Body of pancreas (tissue), 4 donors: ENCODE measurements around the gene CLK3. TPM values are rescaled to one million over a fixed set of nuclear protein-coding genes. Genes with fewer than 3 reads are reported as not detected.

Source experiments
- ATAC-seq: fragments of 150-250 bp; one replicate; pipeline ENCODE4 v1.9.1; 2016
- DNase-seq, 4 donors: peaks; one replicate each; pipeline ENCODE4 v3.0.0-alpha.2; 2019
- H3K27ac ChIP-seq, 4 donors: fragments of 200-600 bp; sonication (generic); 1 replicate in 3 of 4; 2 replicates in 1 of 4; pipeline versions ENCODE4 v1.5.1 to v1.6.1; 2016 to 2019; ENCODE audit warnings: mild to moderate bottlenecking in 1 of 4, mixed read lengths in 1 of 4, moderate library complexity in 1 of 4
- H3K27me3 ChIP-seq, 2 donors: fragments of 200-600 bp; sonication (generic); one replicate each; pipeline ENCODE4 v1.6.0; 2016; ENCODE audit warnings: mild to moderate bottlenecking in 1 of 2
- H3K36me3 ChIP-seq, 2 donors: fragments of 200-600 bp; sonication (generic); replicated peaks in 1 of 2; 2 replicates each; pipeline ENCODE4 v1.5.1; 2016; ENCODE audit warnings: low read depth in 2 of 2; ENCODE audit not compliant: insufficient read depth in 1 of 2
- H3K4me1 ChIP-seq: fragments of 200-600 bp; sonication (generic); one replicate; pipeline ENCODE4 v1.6.0; 2016
- H3K4me3 ChIP-seq, 2 donors: fragments of 200-600 bp; sonication (generic); 1 replicate in 1 of 2; 2 replicates in 1 of 2; pipeline ENCODE4 v1.5.1; 2016 to 2019
- H3K9me3 ChIP-seq, 3 donors: fragments of 200-600 bp; sonication (generic); 1 replicate in 2 of 3; 2 replicates in 1 of 3; pipeline ENCODE4 v1.5.1; 2016
- CTCF ChIP-seq, 7 experiments: fragments of 450-650 bp in 4 of 7; fragments of 200-600 bp in 3 of 7; sonication (generic) in 3 of 7; IDR thresholded peaks; one replicate each; pipeline ENCODE4 v1.5.1; 2016 to 2019; ENCODE audit warnings: antibody characterized with exemption in 7 of 7
- POLR2A ChIP-seq, 3 donors: fragments of 450-650 bp; IDR thresholded peaks; one replicate each; pipeline ENCODE4 v1.6.1; 2016; ENCODE audit warnings: antibody characterized with exemption in 3 of 3, mild to moderate bottlenecking in 2 of 3
- WGBS, 2 donors: methylation state at CpG; one replicate each; pipeline ENCODE4 v1.1.5; 2017; 5-methylcytosine and 5-hydroxymethylcytosine counted together
- intact Hi-C: fragments of 100-400 bp; cut with DNase I; formaldehyde crosslinking; loops from one replicate; pipeline ENCODE4 v1.15.1; 2023
- total RNA-seq, 2 donors: library from RNA; depleted of rRNA; stranded (reverse); fragments of >200 nt; gene quantifications; one replicate each; pipeline ENCODE4 v1.1.0, GENCODE V29; 2016

CLK3 gene
- total RNA-seq, 2 donors from 2014 or later, result 48.0 to 126 TPM

- H3K4me1 ChIP-seq, result peaks cover 49% of the 10 kb centered on the region
- H3K4me3 ChIP-seq, result peak overlapping the region; percentile 63 to 95
- TF ChIP-seq POLR2A (IDR thresholded peaks at IDR 0.05) (peak; percentile 27 to 85 (median 79)), CTCF (IDR thresholded peaks at IDR 0.05) (no peak)
- DNase-seq (peak; percentile 82 to 86 (median 83)), ATAC-seq (peak; percentile 18)
- no peaks in the 10 kb centered on the region for H3K27me3 ChIP-seq
- peak overlapping the region; percentile 95 to 98 (median 98) for H3K27ac ChIP-seq
- WGBS, 2 donors, result 0% methylated on average over 10 to 18 of the region's 18 CpGs
- intact Hi-C loops, result no loop called here
- peaks cover 0 to 8% of the 10 kb centered on the region in 2 donors for H3K36me3 ChIP-seq
- no peaks in the 10 kb centered on the region for H3K9me3 ChIP-seq
Measured at GRCh38 chr15:74616366-74616939, 817 bp downstream of the CLK3 start.

- TF ChIP-seq POLR2A (IDR thresholded peaks at IDR 0.05), result no peak
- TF ChIP-seq CTCF (IDR thresholded peaks at IDR 0.05), result no peak
- intact Hi-C loops, result no loop called here
- DNase-seq (no peak), ATAC-seq (no peak)
- no peaks in the 10 kb centered on the region for H3K27me3 ChIP-seq
- H3K4me1 ChIP-seq, result peaks cover 49% of the 10 kb centered on the region
- H3K36me3 ChIP-seq, result peaks cover 0 to 10% of the 10 kb centered on the region in 2 donors
- H3K4me3 ChIP-seq, result peak overlapping the region in 1 of 2 donors; percentile 63
- peak overlapping the region in 3 of 4 donors; percentile 95 to 98 (median 98) for H3K27ac ChIP-seq
- H3K9me3 ChIP-seq, result no peaks in the 10 kb centered on the region
Measured at GRCh38 chr15:74616996-74617395, 1.4 kb downstream of the CLK3 start.

GRCh38 chr15:74618841-74619596, 3.4 kb downstream of the CLK3 start:
- WGBS, 2 donors, result 71 to 81% methylated on average over 11 to 15 of the region's 15 CpGs
- intact Hi-C loops, result no loop called here
- Histone ChIP-seq H3K4me3 (no peak overlapping the region), H3K9me3 (no peaks in the 10 kb centered on the region), H3K27ac (no peak overlapping the region), H3K36me3 (peaks cover 13 to 28% of the 10 kb centered on the region in 2 donors), H3K27me3 (no peaks in the 10 kb centered on the region), H3K4me1 (peaks cover 47% of the 10 kb centered on the region)
- ATAC-seq (no peak), DNase-seq (no peak)
- no peak for TF ChIP-seq CTCF (IDR thresholded peaks at IDR 0.05)
- no peak for TF ChIP-seq POLR2A (IDR thresholded peaks at IDR 0.05)

GRCh38 chr15:74619916-74620635, 4.4 kb downstream of the CLK3 start:
- no peak for TF ChIP-seq CTCF (IDR thresholded peaks at IDR 0.05)
- no peak for TF ChIP-seq POLR2A (IDR thresholded peaks at IDR 0.05)
- Histone ChIP-seq H3K9me3 (no peaks in the 10 kb centered on the region), H3K27me3 (no peaks in the 10 kb centered on the region), H3K4me1 (peaks cover 42% of the 10 kb centered on the region), H3K4me3 (no peak overlapping the region), H3K27ac (no peak overlapping the region), H3K36me3 (peaks cover 19 to 38% of the 10 kb centered on the region in 2 donors)
- 88 to 89% methylated on average over 13 to 27 of the region's 27 CpGs for WGBS, 2 donors
- no peak for ATAC-seq
- no peak for DNase-seq
- intact Hi-C loops, result loop anchor here (10.0 kb wide), 3 partner anchors 175 to 325 kb away; no protein-coding TSS in a partner anchor
